Activated CD8-positive, alpha-beta memory T cell treated with anti-CD3 and anti-CD28 coated beads for 24 hours (primary cell): ENCODE data around the gene SPACDR.

ENCODE experiments used
- DNase-seq: peaks from one replicate; pipeline ENCODE4 v3.0.0-alpha.2; 2020

SPACDR gene

DNA sequence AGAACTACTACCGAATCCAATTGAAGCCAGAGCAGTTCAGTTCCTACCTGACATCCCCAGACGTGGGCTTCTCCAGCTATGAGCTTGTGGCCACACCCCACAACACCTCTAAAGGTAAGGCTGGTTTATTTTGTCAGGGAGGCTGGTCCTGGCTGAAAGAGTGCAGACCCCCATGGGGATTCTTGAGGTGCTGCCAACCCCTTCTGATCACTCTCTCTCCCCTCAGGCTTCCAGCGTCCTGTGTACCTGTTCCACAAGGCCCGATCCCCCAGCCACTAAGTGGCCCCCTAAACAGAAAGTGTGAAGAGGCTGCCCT is 30.8 kb downstream of the SPACDR start:
- DNase-seq: no peak

DNA sequence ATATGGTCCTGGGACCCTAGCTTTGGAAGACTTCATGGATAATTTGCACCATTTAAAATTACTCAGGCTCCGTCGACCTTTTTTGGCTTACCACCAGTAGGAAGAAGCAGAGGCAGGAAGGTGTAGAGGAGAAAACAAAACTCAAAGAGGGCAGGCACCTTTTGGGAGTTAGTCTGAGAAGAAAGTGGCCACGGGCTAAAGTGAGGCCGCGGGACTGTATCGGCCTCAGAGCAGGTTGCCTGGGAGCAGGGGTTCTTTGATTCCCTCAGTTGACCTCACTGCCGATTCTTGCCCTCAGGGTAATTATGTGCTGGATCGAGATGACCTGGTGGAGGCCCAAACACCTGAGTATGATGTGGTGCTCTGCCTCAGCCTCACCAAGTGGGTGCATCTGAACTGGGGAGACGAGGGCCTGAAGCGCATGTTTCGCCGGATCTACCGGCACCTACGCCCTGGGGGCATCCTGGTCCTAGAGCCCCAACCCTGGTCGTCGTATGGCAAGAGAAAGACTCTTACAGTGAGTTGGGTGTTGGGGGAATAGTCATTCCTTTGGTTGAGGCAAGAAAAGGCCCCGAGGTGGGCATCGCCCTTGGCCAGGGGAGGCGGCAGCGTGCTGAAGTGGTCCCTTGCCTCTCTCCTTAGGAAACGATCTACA is 31.3 kb downstream of the SPACDR start:
- no peak for DNase-seq

DNA sequence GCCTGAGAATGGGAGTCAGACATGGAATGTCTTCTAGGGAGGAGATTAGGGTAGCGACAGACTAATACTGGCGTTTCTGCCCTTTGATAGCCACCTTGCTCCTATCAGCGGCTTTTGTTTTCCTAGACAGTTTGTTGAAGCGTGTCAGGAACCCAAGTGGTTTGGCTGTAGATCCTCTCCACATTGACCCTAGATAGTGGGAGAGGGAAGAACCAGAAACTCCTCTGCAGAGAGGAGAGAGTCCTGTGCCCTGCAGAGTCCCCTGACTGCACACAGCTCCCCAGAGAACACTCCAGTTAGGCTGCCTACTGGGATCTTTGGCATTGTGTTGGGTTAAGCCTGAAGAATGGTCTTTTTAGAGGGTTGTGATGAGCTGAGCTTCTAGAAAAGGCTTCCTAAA is 32.0 kb downstream of the SPACDR start:
- DNase-seq: no peak

DNA sequence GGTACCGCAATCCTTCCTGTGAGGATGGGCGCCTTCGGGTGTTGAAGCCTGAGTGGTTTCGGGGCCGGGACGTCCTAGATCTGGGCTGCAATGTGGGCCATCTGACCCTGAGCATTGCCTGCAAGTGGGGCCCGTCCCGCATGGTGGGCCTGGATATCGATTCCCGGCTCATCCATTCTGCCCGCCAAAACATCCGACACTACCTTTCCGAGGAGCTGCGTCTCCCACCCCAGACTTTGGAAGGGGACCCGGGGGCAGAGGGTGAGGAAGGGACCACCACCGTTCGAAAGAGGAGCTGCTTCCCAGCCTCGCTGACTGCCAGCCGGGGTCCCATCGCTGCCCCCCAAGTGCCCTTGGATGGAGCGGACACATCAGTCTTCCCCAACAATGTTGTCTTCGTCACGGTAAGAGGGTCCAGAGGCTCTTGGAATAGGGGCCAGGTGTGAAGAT is 32.7 kb downstream of the SPACDR start:
- no peak for DNase-seq

DNA sequence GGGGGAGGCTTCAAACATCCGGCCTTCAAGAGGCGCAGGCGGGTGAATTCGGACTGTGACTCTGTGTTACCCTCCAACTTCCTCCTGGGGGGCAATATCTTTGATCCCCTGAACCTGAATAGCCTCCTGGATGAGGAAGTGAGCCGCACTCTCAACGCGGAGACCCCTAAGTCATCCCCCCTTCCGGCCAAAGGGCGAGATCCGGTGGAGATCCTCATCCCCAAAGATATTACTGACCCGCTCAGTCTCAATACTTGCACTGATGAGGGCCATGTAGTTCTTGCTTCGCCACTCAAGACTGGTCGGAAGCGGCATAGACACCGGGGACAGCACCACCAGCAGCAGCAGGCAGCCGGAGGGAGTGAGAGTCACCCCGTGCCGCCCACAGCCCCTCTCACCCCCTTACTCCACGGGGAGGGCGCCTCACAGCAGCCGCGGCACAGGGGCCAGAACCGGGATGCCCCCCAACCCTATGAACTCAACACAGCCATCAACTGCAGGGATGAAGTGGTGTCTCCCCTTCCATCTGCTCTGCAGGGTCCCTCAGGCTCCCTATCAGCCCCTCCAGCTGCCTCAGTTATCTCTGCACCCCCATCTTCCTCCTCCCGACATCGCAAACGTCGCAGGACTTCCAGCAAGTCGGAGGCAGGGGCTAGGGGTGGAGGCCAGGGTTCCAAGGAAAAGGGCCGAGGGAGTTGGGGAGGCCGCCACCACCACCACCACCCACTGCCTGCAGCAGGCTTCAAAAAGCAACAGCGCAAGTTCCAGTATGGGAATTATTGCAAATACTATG is 33.4 kb downstream of the SPACDR start:
- peak; percentile 75 for DNase-seq

DNA sequence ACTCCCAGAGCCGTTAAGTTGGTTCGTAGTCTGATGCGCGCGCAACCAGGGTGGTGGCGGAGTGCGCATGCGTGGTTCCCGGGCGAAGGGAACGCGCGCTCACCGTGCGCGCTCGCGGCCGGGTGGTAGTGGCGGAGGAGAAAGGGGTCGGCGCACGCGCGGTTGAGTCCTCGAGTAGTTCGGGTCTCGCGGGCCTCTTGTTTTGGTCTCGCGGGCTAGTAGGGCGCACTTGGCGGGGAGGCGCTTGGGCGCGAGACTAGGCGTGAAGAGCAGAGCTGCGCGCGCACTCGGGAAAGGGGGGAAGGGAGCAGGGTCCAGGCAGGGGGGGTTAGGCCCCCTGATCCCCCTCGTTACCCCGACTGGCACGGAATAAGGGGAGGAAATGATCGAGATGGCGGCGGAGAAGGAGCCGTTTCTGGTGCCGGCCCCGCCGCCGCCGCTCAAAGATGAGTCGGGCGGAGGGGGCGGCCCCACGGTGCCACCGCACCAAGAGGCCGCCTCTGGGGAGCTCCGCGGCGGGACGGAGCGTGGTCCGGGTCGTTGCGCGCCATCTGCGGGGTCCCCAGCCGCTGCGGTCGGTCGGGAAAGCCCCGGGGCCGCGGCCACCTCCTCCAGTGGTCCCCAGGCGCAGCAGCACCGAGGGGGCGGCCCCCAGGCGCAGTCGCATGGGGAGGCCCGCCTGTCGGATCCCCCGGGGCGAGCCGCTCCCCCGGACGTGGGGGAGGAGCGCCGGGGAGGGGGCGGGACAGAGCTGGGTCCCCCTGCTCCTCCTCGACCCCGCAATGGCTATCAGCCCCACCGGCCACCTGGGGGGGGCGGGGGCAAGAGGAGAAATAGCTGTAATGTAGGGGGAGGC is 34.2 kb downstream of the SPACDR start, which contains the start of gene MEPCE:
Gene MEPCE (plus strand): TSS at position 195 of the 856 bp plus-strand sequence. CDS start 188 bp downstream, at position 383.
- peak; percentile 99 for DNase-seq

DNA sequence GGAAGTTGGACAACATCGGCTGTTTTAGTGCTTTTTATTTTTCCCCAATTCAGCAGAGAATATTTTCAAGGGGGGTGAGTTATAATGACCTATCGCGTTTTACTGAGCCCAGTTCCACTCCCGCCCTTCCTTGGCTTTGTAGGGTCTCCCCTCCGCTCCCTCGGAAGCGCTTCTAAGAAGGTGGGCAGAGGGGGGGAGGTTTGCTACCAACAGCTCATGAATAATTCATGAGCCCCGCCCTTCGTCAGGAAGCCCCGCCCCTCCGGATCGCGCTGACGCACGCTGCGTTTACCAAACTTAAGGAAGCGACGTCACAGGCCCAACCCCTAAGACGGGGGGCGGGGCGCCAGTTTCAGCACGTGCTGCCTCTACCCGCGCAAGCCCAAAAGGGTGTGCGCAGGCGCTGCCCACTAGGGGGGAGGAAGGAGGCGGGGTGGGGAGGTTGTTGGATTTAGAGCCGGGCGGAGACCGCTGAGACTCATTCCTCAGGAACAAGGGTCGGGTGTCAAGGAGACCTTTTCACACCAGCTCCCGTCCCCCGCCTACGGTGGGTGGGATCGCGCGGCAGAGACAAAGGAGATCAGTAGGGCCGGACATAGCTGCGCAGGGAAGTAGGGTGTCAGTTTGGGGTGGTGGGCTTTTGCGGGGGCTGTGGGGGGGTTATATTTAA is 35.0 kb downstream of the SPACDR start:
- DNase-seq: peak; percentile 100

DNA sequence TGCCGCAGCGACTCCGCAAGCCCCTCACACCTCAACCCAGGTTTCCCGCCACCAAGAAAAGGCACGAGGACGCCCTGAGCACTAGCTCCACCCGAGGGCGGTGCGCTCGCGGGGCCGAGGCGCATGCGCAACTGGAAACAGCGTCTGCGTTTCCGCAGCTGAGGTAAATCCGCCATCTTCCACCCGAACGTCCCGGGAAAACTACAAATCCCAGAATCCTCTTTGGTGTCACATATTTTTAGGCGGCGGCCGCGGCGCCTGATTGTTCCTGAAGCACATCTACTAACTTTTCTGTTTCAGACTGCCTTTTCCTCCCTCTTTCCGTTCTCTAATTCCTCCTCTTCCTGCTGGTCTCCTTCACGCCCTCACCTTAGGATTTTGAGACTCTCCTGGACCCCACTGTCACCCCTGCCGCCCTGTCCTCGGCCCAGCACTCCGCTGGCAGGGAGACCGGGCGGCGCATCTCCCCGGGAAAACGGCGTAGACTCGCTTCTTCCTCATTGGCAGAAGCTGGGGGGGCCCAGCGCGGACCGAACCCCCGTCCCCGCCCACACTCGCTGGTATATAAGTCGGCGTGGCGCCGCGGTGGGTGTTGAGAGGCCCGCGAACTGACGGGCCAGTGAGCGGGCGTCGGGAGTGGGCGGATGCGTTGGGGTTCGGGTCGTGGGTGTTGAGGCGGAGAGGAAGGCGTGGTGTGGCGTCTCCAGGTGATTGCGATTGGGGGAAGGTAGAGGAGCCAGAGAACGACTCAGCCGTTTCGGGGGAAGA is 35.7 kb downstream of the SPACDR start, which contains the start of gene ZCWPW1:
Gene ZCWPW1 (minus strand): TSS at position 505 of the 768 bp plus-strand sequence. CDS start 8,054 bp downstream, outside the sequence.
- DNase-seq: peak; percentile 99

DNA sequence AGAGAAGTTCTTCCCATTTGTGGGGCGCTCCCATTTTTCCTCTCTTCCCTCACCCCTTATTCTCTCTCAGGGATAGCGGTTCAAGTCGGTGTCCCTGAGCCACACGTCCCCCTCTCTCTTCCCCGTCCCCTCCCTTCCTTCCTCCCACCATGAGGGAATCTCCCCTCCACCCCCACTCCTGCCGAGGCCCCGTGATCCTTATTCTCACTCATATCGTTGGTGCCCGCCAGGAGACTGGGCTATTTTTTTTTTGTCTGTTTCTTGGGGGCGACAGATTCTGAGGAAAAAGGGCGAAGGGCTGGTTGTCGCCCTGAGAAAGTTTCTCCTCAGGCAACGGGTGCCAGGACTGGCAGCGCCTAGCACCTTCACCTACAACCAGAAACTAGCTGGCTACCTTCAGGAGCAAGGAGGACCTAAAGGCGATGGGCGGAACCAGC is 36.3 kb downstream of the SPACDR start:
- DNase-seq: no peak

DNA sequence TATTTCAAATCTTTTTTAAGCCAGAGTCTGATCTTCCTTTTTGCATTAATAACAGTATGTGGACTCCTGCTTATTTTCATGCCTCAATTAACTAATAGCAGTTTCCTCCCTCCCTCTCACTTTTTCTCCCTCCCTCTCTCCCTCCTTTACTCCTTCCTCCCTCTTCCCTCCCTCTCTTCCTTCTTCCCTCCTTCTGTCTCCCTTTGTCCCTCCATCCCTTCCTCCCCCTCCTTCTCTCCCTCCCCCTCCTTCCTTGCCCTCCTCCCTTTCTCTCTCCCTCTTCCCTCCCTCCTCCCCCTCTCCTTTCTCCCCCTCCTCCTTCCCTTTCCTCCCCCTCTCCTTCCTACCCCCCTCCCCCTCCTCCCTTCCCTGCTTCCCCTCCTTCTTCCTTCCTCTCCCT is 37.5 kb downstream of the SPACDR start:
- DNase-seq: no peak

DNA sequence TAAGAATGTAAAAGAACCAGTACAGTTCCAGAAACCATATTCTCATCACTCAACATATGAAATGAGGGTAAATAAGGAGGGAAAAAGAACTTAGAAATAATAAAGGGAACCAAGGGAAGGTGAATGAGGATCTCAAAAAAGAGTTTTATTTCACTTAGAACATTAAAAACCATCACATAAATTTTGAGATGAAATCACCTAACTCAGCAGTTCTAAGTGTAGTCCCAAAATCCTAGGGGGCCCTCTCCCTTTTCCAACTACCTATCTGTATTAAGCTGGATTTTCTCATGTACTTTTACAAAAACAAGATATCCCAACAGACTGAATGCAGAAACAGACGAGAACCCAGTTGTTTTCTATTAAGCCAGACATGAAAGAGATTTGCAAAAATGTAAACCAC is 38.7 kb downstream of the SPACDR start:
- no peak for DNase-seq

DNA sequence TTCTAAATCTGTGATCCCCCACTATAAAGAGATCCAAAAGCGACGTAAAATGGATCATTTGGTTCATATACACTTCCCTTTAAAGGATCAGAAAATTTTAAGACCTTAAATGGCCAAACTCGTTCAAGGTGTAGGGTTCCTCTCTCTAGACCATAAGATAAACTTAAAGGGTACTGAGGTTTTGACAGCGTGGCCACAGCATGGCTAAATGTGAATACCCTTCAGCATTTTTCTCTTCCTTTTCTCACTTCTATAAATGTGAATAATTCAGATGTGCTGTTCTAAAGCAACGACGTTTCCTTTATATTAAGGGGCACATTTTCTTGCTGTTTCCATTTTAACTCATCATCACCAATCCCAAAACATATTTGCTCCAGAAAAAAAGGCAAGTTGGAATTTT is 40.7 kb downstream of the SPACDR start:
- no peak for DNase-seq

DNA sequence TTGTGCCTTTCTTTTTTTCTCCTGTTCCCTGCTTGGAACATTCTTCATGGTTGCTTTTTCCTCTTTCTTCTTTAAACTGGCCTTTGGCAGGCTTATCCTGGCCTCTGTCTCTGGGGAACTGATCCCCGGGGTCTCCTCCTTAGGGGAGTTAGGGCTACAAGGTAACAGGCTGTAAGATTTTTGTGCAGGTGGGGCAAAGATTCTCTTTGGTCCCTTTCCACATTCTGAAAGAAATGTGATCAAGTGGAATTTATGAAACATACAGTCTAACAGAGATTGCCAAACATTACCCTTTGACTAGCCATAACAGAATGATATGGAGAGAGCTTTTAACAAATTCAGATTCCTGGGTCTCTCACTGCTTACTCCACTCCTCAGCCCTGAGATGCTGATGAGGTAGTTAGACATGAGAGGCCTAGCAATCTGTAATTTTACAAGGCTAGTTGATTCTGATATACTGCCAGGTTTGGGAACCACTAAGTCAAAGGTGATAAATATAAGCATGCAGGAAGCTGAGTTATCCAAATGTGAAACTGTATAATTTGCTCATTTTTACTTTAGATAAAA is 44.3 kb downstream of the SPACDR start:
- no peak for DNase-seq

DNA sequence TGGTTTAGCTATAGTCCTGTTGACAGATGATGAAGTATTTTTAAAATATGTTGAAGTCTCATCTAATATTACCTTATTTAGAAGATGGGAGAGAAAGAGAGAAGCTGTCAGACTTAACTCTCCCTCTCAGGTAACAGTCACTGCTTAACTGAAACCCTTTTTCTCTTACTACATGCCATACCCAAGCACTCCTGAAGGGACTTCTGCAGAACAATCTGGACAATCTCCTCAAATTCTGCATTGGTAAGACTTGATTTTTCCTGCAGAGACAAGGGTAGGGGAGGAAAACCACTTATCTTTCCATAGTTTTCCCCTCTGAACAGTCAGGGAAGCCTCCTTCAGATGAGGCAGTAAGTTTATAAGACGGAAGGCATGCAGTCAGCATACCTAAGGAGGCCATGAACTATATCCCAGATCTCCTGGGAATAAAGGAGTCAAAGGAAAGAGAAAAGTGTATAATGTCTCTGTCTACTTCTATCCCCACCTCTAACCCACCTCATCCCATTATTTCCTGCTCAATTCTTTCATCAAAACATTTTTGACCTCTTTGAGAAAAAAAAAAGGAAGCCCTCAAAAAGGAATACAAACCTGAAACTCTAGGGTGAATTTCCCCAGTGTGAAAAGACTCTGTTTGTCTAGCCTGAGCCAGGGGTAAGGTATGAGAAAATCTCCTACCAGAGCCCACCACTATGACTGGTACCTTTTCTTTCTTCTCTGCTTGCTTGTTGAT is 45.0 kb downstream of the SPACDR start:
- no peak for DNase-seq

DNA sequence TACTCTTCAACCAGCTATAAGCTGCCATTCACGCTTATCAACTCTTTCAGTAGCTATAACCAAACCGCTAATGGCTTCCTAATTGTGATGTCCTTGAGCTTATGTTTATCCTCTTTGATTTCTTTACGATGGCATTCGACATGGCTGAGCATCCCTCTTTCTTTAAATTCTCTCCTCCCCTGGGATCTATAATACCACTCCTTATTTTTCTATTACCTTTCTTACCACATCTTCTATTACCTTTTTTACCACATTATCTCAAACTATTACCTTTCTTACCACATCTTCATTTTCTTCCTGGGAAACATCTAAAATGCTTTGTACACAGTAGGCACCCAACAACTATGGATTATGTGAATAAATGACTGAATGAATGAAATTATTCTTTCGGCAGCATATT is 48.6 kb downstream of the SPACDR start:
- DNase-seq: no peak

DNA sequence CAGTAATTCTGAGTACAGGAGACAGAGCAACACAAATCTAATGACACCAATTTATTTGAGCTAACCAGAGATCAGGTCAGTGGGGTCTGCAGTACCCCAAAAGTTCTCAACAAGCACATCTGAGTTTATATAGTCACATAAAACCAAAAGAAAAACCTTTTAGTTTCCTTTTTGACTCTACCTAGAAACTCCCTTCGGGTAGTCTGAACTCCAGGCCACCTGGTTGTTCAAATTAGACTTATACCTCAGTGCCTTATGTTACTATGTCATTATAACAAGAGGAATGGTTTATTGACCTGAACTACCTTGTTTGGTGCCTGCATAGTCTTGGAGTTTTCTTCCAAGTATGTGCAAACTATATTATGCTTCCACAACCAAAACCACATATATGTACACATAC is 50.2 kb downstream of the SPACDR start:
- DNase-seq: no peak

DNA sequence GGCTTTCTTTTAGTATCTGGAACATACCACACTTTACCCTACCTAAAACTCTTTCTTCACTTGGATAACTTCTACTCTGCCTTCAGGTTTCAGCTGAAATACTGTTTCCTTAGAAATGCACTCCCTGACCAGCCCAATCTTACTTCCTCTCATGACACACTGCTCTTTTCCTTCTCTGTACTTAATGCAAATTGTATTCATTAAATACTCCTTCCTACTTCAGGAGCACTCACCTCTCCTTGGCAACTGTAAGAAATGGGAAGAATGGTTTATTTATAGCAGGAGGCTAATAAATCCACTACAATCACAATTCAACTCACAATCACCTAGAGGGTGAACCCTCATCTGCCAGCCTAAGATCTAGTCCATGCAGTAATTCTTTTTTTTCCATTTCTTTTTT is 50.7 kb downstream of the SPACDR start:
- DNase-seq: no peak

DNA sequence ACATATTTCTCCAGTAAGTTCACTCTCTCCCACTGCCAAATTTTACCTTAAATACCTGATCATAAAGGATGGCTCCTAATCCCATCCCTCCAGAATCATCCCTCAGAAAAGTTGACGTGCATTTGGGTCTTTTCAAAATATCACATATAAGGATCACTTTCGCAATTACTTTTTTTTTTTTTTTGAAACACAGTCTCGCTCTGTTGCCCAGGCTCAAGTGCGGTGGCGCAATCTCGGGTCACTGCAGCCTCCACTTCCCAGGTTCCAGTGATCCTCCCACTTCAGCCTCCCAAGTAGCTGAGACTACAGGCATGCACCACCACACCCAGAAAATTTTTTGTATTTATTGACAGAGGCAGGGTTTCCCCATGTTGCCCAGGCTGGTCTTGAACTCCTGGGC is 53.0 kb downstream of the SPACDR start:
- DNase-seq: no peak

DNA sequence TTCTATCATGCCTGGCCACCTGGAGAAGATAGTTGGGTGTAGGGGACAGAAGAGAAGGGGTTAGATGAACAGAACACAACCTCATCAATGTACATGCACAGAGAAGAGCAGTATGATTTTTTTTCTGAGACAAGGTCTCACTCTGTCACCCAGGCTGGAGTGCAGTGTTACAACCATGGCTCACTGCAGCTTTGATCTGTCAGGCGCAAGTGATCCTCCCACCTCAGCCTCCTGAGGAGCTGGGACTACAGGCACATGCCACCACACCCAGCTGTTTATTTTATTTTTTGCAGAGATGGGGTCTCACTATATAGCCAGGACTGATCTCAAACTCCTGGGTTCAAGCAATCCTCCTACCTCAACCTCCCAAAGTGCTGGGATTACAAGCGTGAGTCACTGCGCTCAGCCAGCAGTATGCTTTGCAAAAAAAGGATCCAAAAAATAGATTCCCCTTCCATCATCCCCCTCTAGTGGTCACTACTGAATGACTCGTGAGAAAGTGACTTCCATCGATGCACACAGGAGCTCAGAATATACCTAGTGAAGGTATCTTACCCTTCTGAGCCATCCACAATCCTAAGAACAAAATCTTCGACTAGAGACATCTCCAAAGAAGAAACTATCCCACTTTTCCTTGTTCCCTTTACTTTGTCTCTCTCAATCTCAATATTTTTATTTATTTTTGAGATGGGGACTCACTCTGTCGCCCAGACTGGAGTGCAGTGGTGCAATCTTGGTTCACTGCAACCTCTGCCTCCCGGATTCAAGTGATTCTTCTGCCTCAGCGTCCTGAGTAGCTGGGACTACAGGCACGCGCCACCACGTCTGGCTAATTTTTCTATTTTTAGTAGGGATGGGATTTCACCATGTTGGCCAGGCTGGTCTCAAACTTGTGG is 56.5 kb downstream of the SPACDR start:
- peak; percentile 68 for DNase-seq

DNA sequence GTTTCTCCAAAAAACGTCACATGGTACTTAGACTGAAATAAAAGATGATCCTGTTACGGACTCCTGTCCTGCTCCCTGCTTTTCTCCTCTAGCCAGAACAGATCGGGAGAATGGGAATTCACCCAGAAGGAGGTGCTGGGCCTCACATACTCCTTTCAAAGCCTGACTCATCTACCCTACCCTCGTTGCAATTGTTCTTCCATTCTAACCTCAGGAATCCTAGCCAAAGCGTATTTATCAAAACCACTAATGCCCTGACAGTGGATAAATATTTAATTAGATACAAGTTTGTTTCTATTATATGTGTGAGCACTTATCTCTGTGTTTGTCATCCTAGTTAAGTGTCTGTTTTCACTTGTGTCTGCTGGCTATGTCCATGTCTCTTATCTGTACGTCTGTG is 57.3 kb downstream of the SPACDR start:
- DNase-seq: no peak
